Suppressor macrophage (primary cell): ENCODE measurements around the gene LTBP1.

Experiments used
- DNase-seq, 4 experiments: peaks; one replicate each; pipeline ENCODE4 v3.0.0-alpha.2; 2020 to 2022

The LTBP1 gene

DNA sequence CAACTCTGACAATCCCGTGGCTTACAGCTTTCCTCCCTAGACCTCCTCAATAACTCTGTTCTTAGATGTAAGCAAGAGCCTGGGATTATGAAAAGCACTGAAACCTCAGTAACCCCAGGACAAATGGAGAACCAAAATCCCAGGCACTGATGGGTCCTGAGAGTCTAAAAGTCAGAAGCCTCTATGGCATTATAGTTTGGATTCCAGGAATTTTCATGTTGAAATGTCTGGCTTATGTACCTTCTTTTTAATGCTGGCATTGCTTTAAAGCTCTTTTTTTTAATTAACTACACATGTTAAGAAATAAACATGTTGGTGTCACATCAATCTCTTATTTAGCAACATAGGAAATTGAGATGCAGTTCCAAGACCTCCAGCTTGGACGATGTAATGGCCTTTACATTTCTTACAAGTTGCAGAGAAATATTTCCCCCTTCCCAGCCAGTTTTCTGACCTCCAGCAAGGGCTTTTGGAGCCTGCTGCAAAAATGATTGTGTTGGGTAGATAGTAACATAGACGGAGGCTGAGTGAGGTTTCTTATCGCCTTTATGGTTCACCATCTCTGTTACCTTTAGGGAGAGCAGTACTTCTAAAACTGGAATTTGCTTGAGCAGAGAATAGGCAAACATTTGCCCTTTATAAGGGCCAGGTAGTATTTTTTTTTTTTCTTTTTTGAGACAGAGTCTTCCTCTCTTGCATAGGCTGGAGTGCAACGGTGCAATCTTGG lies 444.9 kb downstream of the LTBP1 start:
- DNase-seq = no peak

- DNase-seq = no peak
Observed at GRCh38 chr2:33392366-33392765, 445.6 kb downstream of the LTBP1 start.

DNA sequence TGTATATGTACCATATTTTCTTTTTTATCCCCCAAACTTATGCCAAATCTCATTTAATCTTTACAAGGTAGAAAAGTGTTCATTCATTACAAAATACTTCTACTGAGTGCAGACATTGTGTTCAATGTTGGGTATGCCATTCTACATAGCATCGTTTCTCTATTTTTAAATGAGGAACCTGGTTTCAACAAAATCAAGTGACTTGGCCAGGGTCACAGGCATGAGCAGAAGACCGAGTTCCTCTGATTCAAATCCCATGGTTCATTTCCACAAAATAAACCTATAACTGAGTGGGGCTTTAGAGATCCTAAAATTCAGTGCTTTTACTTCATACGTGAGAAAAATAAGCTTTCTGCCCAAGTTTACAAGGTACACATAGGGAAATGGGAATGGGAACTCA lies 448.3 kb downstream of the LTBP1 start:
- peak in 3 of 4 experiments; percentile 34 to 59 (median 37) for DNase-seq

- peak; percentile 59 to 74 (median 66) for DNase-seq
Observed at GRCh38 chr2:33395655-33396249, 449.0 kb downstream of the LTBP1 start.

- DNase-seq = no peak
Observed at GRCh38 chr2:33404321-33404720, 457.6 kb downstream of the LTBP1 start.

GRCh38 chr2:33406622-33407021 lies 459.9 kb downstream of the LTBP1 start:
- no peak for DNase-seq

DNA sequence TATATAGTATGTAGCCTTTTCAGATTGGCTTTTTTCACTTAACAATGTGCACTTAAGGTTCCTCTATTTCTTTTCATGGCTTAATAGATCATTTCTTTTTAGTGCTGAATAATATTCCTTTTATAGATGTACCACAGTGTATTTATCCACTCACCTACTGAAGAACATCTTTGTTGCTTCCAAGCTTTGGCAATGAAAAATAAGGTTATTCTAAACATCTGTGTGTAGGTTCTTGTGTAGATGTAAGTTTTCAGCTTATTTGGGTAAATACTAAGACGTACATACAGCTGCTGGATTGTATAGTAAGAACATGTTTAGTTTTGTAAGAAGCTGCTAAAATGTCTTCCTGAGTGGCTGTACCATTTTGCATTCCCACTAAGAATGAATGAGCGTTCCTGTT lies 461.4 kb downstream of the LTBP1 start:
- DNase-seq = no peak

GRCh38 chr2:33409417-33409955 lies 462.7 kb downstream of the LTBP1 start:
- no peak for DNase-seq

DNA sequence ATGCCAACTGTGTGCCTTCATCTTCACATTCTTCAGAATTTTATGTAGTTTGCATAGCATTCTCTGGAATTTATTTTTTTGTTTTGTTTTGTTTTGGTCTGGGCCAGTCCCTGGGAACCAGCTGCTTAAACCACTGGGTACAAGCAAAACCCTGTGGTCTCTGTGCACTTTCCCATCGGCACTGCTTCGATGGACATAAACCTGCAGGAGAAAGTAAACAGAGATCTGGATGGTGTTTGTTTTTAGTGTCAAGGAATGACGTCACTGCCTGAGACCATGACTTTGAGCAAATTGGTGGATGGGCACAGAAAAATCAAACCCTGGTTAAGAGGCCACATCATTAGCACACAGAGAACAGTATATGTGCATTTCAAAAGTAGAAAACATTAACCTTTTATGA lies 465.0 kb downstream of the LTBP1 start:
- no peak for DNase-seq

DNA sequence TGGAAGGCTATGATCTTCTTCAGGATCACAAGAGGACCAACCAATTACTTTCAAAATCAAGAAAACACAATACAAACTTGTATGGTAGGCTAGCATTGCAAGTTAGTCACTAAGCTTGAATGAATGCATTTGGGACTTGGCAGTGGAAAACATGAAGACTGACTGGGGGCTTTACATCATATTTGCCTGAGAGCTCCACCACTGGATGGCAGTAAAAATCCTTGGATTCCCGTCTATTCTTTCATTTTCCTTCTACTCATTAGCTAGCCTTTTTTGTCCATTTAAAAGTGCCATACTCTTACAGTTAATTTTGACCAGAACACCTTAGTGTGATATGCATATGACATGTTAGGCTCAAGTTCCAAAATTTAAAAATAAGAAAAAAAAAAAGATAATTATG lies 466.2 kb downstream of the LTBP1 start:
- DNase-seq = peak; percentile 46 to 67 (median 51)

DNA sequence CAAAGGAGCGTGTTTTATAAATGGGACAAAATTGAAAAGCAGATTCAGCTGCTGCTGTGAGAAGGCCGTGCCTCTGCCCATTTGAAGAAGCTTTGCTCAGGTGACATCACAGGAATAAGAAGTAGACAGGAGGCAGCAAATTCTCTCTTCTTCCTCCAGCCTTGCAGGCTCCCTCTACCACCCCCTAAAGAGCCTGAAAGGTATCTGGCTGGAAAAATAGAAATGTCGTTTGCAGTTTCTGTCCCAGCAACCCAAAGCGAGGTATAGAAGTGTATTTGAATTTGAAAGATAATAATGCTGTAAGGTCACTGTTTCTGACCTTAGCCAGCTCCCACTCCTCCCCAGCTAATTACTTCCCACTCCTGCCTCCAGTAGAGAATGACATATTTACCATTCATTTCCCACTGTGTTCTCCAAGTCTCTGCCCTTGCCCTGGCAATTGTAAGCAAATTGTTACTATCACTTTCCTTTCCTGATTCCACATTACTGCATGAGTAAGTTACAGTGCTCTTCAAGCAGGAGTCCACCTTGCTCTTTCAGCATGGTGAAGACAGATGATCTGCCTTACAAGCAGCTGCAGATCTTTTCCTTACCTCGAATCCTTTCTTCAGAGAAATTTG lies 472.9 kb downstream of the LTBP1 start:
- DNase-seq = peak in 3 of 4 experiments; percentile 34 to 36 (median 35)

DNA sequence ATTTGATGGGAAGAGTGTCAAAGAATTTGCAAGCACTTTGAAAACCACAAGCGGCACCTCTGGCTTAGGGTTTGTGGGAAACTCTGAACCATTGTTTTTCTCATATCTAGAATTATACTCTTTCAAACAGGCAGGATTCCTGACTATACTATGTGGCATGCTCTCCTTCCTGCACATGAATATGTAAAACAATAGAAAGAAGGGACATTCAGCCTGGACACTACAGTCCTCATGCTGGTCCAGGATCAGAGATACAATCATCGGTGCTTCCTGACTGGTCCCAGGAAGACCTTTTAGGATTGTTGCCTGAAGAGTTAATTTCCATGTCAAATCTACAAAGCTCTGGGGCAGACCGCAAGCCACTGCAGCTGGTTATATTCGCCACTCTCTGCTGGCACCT lies 474.0 kb downstream of the LTBP1 start:
- no peak for DNase-seq

DNA sequence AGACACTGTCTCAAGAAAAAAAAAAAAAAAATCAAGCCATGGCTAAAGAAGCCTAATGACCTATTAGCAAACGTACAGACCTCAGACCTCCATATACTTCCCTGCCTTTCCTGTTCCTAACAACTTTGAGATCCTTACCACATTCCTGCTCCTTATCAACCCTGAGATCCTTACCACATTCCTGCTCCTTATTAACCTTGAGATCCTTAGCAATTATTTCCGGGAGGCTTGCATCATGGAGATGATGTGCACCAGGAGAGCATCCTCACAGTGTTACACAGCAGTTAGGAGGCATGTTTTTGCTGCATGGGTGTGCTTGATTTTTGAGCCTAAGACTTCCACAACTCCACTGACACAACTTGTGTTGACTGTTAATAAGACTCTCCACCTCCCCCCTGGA lies 475.1 kb downstream of the LTBP1 start:
- no peak for DNase-seq

- no peak for DNase-seq
Observed at GRCh38 chr2:33425161-33425560, 478.4 kb downstream of the LTBP1 start.

- peak; percentile 27 to 68 (median 60) for DNase-seq
Observed at GRCh38 chr2:33425586-33426031, 478.9 kb downstream of the LTBP1 start.

- DNase-seq = no peak
Observed at GRCh38 chr2:33426666-33427231, 480.0 kb downstream of the LTBP1 start.

- DNase-seq = no peak
Observed at GRCh38 chr2:33430077-33430476, 483.3 kb downstream of the LTBP1 start.

DNA sequence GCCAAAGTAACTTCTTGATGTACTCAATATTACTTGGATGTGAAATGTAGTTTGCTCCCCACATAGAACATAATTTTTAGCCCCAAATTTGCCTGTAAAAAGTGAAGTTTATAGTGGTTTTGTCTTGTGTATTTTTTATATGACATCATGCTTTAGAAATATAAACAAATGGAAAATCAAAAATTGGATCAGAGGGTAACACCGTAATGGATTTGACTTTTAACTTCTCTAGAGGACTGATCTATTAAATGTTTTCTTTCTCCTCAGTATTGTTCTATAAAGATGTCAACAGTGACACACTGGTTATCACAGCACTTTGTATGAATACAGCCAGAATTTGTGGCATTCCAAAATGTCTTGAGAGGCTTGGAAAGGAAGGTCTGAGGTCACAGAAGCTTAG lies 484.1 kb downstream of the LTBP1 start:
- no peak for DNase-seq

DNA sequence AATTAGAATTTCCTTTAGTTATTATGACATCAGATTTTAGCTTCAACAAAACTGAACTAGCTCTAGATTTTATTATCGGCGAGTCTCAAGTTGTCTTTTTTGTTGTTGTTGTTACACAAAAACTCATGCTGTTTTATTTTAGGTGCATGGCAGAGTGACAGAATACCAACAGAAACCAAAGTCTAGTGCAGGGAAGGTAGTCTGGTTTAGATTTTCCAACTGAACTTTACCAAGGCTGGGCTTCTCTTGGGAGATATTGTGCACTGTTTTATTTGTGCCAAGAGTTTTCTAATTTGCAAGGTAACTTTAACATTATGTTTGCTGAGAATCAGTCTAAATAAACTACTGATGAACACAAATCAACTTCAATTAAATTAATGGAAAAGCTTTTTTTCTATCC lies 486.1 kb downstream of the LTBP1 start:
- no peak for DNase-seq

GRCh38 chr2:33433279-33434235 lies 486.8 kb downstream of the LTBP1 start:
- DNase-seq = no peak

- DNase-seq = no peak
Observed at GRCh38 chr2:33435518-33435917, 488.8 kb downstream of the LTBP1 start.

DNA sequence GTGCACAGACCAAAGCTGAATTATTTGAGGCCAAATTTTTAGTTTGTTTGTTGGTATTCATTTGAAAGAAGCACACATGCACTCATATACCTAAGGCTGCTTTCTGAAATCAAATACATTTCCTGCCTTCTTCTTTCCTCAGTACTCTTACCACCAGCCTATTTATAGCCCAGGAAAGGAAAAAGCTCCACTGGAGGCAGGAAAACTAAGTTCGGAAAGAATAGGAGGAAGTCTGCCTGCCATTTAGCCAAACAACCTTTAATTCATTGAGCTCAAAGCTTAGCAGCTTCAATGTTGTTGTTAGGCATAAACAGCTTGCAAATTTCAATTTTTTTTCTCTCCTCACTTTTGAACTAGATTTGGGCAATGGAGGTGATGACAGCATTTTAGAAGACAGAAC lies 489.3 kb downstream of the LTBP1 start:
- no peak for DNase-seq
